HEK293 (cell line): ENCODE results near the gene PRDM15.

Source experiments
- CTCF ChIA-PET: fragments of 350-600 bp; formaldehyde crosslinking; extraction: SDS; loops from one replicate; lab custom pipeline; 2021; ENCODE audit warnings: antibody characterized with exemption; lab: Yijun Ruan, JAX
- POLR2A ChIA-PET: fragments of 300-600 bp; formaldehyde crosslinking; extraction: SDS; loops from one replicate; lab custom pipeline; 2020; ENCODE audit warnings: antibody characterized with exemption, inconsistent platforms; lab: Yijun Ruan, JAX
- H3K27ac ChIP-seq: fragments of 200-500 bp; sonication (Bioruptor generic); 2 replicates; pipeline ENCODE4 v1.5.1; 2014; ENCODE audit warnings: low read depth, low read length, control low read depth, inconsistent platforms; ENCODE audit errors: extremely low read depth
- H3K36me3 ChIP-seq, 2 experiments: fragments of 200-500 bp in 1 of 2; sonication (Bioruptor generic) in 1 of 2; 1 replicate in 1 of 2; 2 replicates in 1 of 2; pipeline ENCODE4 v1.5.1; 2014 to 2017; ENCODE audit warnings: inconsistent platforms in 2 of 2, low read length in 2 of 2; ENCODE audit not compliant: control insufficient read depth in 2 of 2, insufficient read depth in 1 of 2
- H3K4me1 ChIP-seq: fragments of 200-500 bp; sonication (Bioruptor generic); 2 replicates; pipeline ENCODE4 v1.5.1; 2014; ENCODE audit warnings: mild to moderate bottlenecking, low read length, inconsistent platforms; ENCODE audit not compliant: control insufficient read depth, insufficient read depth
- H3K4me3 ChIP-seq: 2 replicates; pipeline ENCODE4 v1.5.1; 2011; ENCODE audit warnings: low read depth, mild to moderate bottlenecking, control low read depth, low read length, moderate library complexity
- H3K9me3 ChIP-seq: fragments of 200-500 bp; sonication (Bioruptor generic); 2 replicates; pipeline ENCODE4 v1.5.1; 2014; ENCODE audit warnings: low read depth, low read length, inconsistent platforms; ENCODE audit not compliant: control insufficient read depth, insufficient read depth
- BCL11B ChIP-seq: fragments of 450-650 bp; formaldehyde crosslinking; IDR thresholded peaks from 2 replicates; pipeline ENCODE4 v1.5.1; 2016; ENCODE audit warnings: low read depth, missing biosample characterization, missing genetic modification characterization
- EGR2 ChIP-seq: fragments of 450-650 bp; formaldehyde crosslinking; IDR thresholded peaks from 2 replicates; pipeline ENCODE4 v1.5.1; 2016; ENCODE audit warnings: low read depth, missing biosample characterization, missing genetic modification characterization
- GLIS1 ChIP-seq: fragments of 450-650 bp; formaldehyde crosslinking; IDR thresholded peaks from 2 replicates; pipeline ENCODE4 v1.5.1; 2016; ENCODE audit warnings: missing biosample characterization, missing genetic modification characterization
- HOXD13 ChIP-seq: sonication (generic); formaldehyde crosslinking; IDR thresholded peaks from 2 replicates; pipeline ENCODE4 v1.8.0; 2022; ENCODE audit warnings: missing genetic modification reagents, borderline replicate concordance
- MZF1 ChIP-seq: fragments of 450-650 bp; formaldehyde crosslinking; IDR thresholded peaks from 2 replicates; pipeline ENCODE4 v1.5.1; 2017; ENCODE audit warnings: missing biosample characterization, missing genetic modification characterization, borderline replicate concordance
- PRDM1 ChIP-seq: fragments of 450-650 bp; formaldehyde crosslinking; IDR thresholded peaks from 2 replicates; pipeline ENCODE4; 2016; ENCODE audit warnings: missing biosample characterization, missing genetic modification characterization
- ZBTB26 ChIP-seq: fragments of 450-650 bp; formaldehyde crosslinking; optimal IDR thresholded peaks from 2 replicates; pipeline ENCODE3; 2016; ENCODE audit warnings: missing biosample characterization, mild to moderate bottlenecking, missing genetic modification characterization
- ZBTB48 ChIP-seq: fragments of 450-650 bp; formaldehyde crosslinking; IDR thresholded peaks from 2 replicates; pipeline ENCODE4 v1.5.1; 2016; ENCODE audit warnings: missing biosample characterization, missing genetic modification characterization
- ZIC2 ChIP-seq: fragments of 450-650 bp; formaldehyde crosslinking; IDR thresholded peaks from 2 replicates; pipeline ENCODE4 v1.5.1; 2016; ENCODE audit warnings: missing biosample characterization, missing genetic modification characterization
- ZNF146 ChIP-seq: fragments of 450-650 bp; formaldehyde crosslinking; IDR thresholded peaks from 2 replicates; pipeline ENCODE4 v1.5.1; 2016; ENCODE audit warnings: missing biosample characterization, missing genetic modification characterization
- ZNF19 ChIP-seq: fragments of 450-650 bp; formaldehyde crosslinking; IDR thresholded peaks from 2 replicates; pipeline ENCODE4; 2016; ENCODE audit warnings: missing biosample characterization, missing genetic modification characterization, low read depth
- ZNF223 ChIP-seq: fragments of 450-650 bp; formaldehyde crosslinking; IDR thresholded peaks from 2 replicates; pipeline ENCODE4 v1.5.1; 2016; ENCODE audit warnings: missing biosample characterization, missing genetic modification characterization
- ZNF26 ChIP-seq: fragments of 450-650 bp; formaldehyde crosslinking; IDR thresholded peaks from 2 replicates; pipeline ENCODE4 v1.5.1; 2016; ENCODE audit warnings: missing biosample characterization, missing genetic modification characterization
- ZNF302 ChIP-seq: fragments of 450-650 bp; formaldehyde crosslinking; IDR thresholded peaks from 2 replicates; pipeline ENCODE4 v1.5.1; 2016; ENCODE audit warnings: missing biosample characterization, missing genetic modification characterization, low read depth
- ZNF335 ChIP-seq: fragments of 450-650 bp; formaldehyde crosslinking; conservative IDR thresholded peaks from 2 replicates; pipeline ENCODE4 v1.5.1; 2016; ENCODE audit warnings: missing biosample characterization, missing genetic modification characterization
- ZNF341 ChIP-seq: fragments of 450-650 bp; formaldehyde crosslinking; IDR thresholded peaks from 2 replicates; pipeline ENCODE4; 2016; ENCODE audit warnings: low read depth, missing biosample characterization, missing genetic modification characterization
- ZNF423 ChIP-seq: fragments of 450-650 bp; formaldehyde crosslinking; IDR thresholded peaks from 2 replicates; pipeline ENCODE4 v1.5.1; 2016; ENCODE audit warnings: missing biosample characterization, missing genetic modification characterization
- ZNF555 ChIP-seq: fragments of 450-650 bp; formaldehyde crosslinking; conservative IDR thresholded peaks from 2 replicates; pipeline ENCODE4 v1.5.1; 2017; ENCODE audit warnings: missing biosample characterization, mild to moderate bottlenecking, missing genetic modification characterization, inconsistent platforms
- ZNF600 ChIP-seq: fragments of 450-650 bp; formaldehyde crosslinking; IDR thresholded peaks from 2 replicates; pipeline ENCODE4 v1.5.1; 2016; ENCODE audit warnings: missing biosample characterization, missing genetic modification characterization
- ZNF626 ChIP-seq: fragments of 450-650 bp; sonication (Bioruptor Pico); formaldehyde crosslinking; IDR thresholded peaks from 2 replicates; pipeline ENCODE4 v1.5.1; 2018; ENCODE audit warnings: missing biosample characterization, missing genetic modification characterization, inconsistent platforms
- ZNF785 ChIP-seq: fragments of 450-650 bp; formaldehyde crosslinking; IDR thresholded peaks from 2 replicates; pipeline ENCODE4 v1.5.1; 2016; ENCODE audit warnings: missing biosample characterization, missing genetic modification characterization
- ZNF843 ChIP-seq: fragments of 450-650 bp; formaldehyde crosslinking; IDR thresholded peaks from 2 replicates; pipeline ENCODE4 v1.5.1; 2016; ENCODE audit warnings: missing biosample characterization, missing genetic modification characterization
- ZSCAN16 ChIP-seq: fragments of 450-650 bp; formaldehyde crosslinking; IDR thresholded peaks from 2 replicates; pipeline ENCODE4 v1.5.1; 2016; ENCODE audit warnings: missing biosample characterization, missing genetic modification characterization

The PRDM15 gene

GRCh38 chr21:41755934-41756773 lies 123.0 kb downstream of the PRDM15 start:
- no peak overlapping the region for H3K4me3 ChIP-seq
- no peak for TF ChIP-seq ZNF302 (tag by site-specific recombination)
- TF ChIP-seq HOXD13 (CRISPR knock-in tag) = no peak
- no peak for TF ChIP-seq ZNF26
- no peak for TF ChIP-seq PRDM1
- no peak for TF ChIP-seq ZNF146 (tag by site-specific recombination)
- TF ChIP-seq ZNF843 (tag by site-specific recombination) = no peak
- TF ChIP-seq MZF1 = no peak
- TF ChIP-seq ZNF335 (tag by site-specific recombination) = no peak
- no peak for TF ChIP-seq ZBTB26 (tag by site-specific recombination)
- TF ChIP-seq ZNF19 (tag by site-specific recombination) = no peak
- no peak for TF ChIP-seq ZNF423 (tag by site-specific recombination)
- no peak for TF ChIP-seq ZNF626 (tag by site-specific recombination)
- TF ChIP-seq ZNF785 (tag by site-specific recombination) = no peak
- no peak for TF ChIP-seq BCL11B
- no peak for TF ChIP-seq ZNF223 (tag by site-specific recombination)
- CTCF ChIA-PET = interaction anchor here (0.8 to 1.4 kb wide), 2 partner anchors 10 to 143 kb away, joined by 4 to 5 read pairs; partner anchors contain the start of gene RIPK4
- POLR2A ChIA-PET = no interaction called here
- H3K27ac ChIP-seq = no peak overlapping the region
- H3K9me3 ChIP-seq = no peaks in the 10 kb centered on the region
- H3K36me3 ChIP-seq = peaks cover 8 to 31% of the 10 kb centered on the region in 2 experiments; a peak in 2 of 3 replicates
- peaks cover 3% of the 10 kb centered on the region for H3K4me1 ChIP-seq

GRCh38 chr21:41755258-41755933 lies 123.7 kb downstream of the PRDM15 start:
- no peaks in the 10 kb centered on the region for H3K9me3 ChIP-seq
- no peak overlapping the region for H3K4me3 ChIP-seq
- H3K27ac ChIP-seq = no peak overlapping the region
- H3K4me1 ChIP-seq = no peaks in the 10 kb centered on the region
- H3K36me3 ChIP-seq = peaks cover 10 to 38% of the 10 kb centered on the region in 2 experiments; a peak in 2 of 3 replicates
- TF ChIP-seq ZSCAN16 (tag by site-specific recombination) (no peak), ZNF600 (tag by site-specific recombination) (0 out of 2 replicates have a peak, but pooled peaks have one; percentile 20)
- ChIA-PET CTCF (interaction anchor here (0.6 to 1.2 kb wide), 4 partner anchors 15 to 143 kb away, joined by 3 to 5 read pairs (median 4); no protein-coding TSS in a partner anchor), POLR2A (no interaction called here)

GRCh38 chr21:41754479-41754891 lies 124.7 kb downstream of the PRDM15 start:
- no peak for TF ChIP-seq ZBTB48 (tag by site-specific recombination)
- no peak for TF ChIP-seq ZNF600 (tag by site-specific recombination)
- TF ChIP-seq ZIC2 (tag by site-specific recombination) = peak; percentile 85
- peak; percentile 68 for TF ChIP-seq ZNF341 (tag by site-specific recombination)
- TF ChIP-seq ZNF555 (tag by site-specific recombination) = no peak
- peak; percentile 20; the same call in 1 of the 2 replicates for TF ChIP-seq EGR2 (tag by site-specific recombination)
- peak; percentile 27; the same call in 1 of the 2 replicates for TF ChIP-seq GLIS1 (tag by site-specific recombination)
- CTCF ChIA-PET = interaction anchor here (0.6 to 1.2 kb wide), 3 partner anchors 22 to 142 kb away, joined by 3 to 4 read pairs (median 3); no protein-coding TSS in a partner anchor
- Histone ChIP-seq H3K4me1 (no peaks in the 10 kb centered on the region), H3K9me3 (no peaks in the 10 kb centered on the region), H3K36me3 (peaks cover 15 to 46% of the 10 kb centered on the region in 2 experiments; a peak in 2 of 3 replicates), H3K27ac (no peak overlapping the region), H3K4me3 (no peak overlapping the region)
- POLR2A ChIA-PET = no interaction called here
